HG03066 (cell line): ENCODE measurements around the gene ARSK.

Experiments used
- ATAC-seq: cut with Tn5 transposase; IDR thresholded peaks from one replicate; pipeline ENCODE4 v1.9.1; 2021; ENCODE audit warnings: low read depth; ENCODE audit not compliant: unreplicated experiment

Gene ARSK

GRCh38 chr5:95562282-95562681, 7.4 kb downstream of the ARSK start:
- ATAC-seq, result no peak

- ATAC-seq, result no peak
These were observed 8.5 kb downstream of the ARSK start for GRCh38 chr5:95563367-95563766.

- ATAC-seq, result no peak
These were observed 9.5 kb downstream of the ARSK start for GRCh38 chr5:95564450-95564849.

- no peak for ATAC-seq
These were observed 10.5 kb downstream of the ARSK start for GRCh38 chr5:95565280-95565920.

GRCh38 chr5:95572016-95572415, 17.1 kb downstream of the ARSK start:
- no peak for ATAC-seq

GRCh38 chr5:95581576-95581975, 26.7 kb downstream of the ARSK start:
- no peak for ATAC-seq

- ATAC-seq, result no peak
These were observed 29.1 kb downstream of the ARSK start for GRCh38 chr5:95583992-95584391.

GRCh38 chr5:95590880-95591279, 36.0 kb downstream of the ARSK start:
- ATAC-seq, result no peak

GRCh38 chr5:95591490-95591901, 36.6 kb downstream of the ARSK start:
- no peak for ATAC-seq

GRCh38 chr5:95595289-95595931, 40.5 kb downstream of the ARSK start:
- no peak for ATAC-seq

GRCh38 chr5:95599252-95599651, 44.4 kb downstream of the ARSK start:
- no peak for ATAC-seq

GRCh38 chr5:95600557-95600956, 45.7 kb downstream of the ARSK start:
- ATAC-seq, result no peak

- ATAC-seq, result no peak
These were observed 50.9 kb downstream of the ARSK start for GRCh38 chr5:95605786-95606185.

GRCh38 chr5:95606419-95606818, 51.5 kb downstream of the ARSK start:
- no peak for ATAC-seq

- no peak for ATAC-seq
These were observed 54.8 kb downstream of the ARSK start for GRCh38 chr5:95609711-95610110.

GRCh38 chr5:95610546-95610945, 55.6 kb downstream of the ARSK start:
- no peak for ATAC-seq

GRCh38 chr5:95611396-95611795, 56.5 kb downstream of the ARSK start:
- ATAC-seq, result no peak

- no peak for ATAC-seq
These were observed 58.6 kb downstream of the ARSK start for GRCh38 chr5:95613514-95613913.

GRCh38 chr5:95615164-95615467, 60.2 kb downstream of the ARSK start:
- ATAC-seq, result no peak

- no peak for ATAC-seq
These were observed 62.2 kb downstream of the ARSK start for GRCh38 chr5:95617057-95617456.

- ATAC-seq, result no peak
These were observed 64.2 kb downstream of the ARSK start for GRCh38 chr5:95619096-95619495.

GRCh38 chr5:95619514-95620029, 64.7 kb downstream of the ARSK start:
- ATAC-seq, result no peak
